Breast epithelium (tissue), 4 donors: ENCODE measurements around the gene HMGXB3. TPM values are rescaled to one million over a fixed set of nuclear protein-coding genes. Genes with fewer than 3 reads are reported as not detected.
A peak's percentile ranks its signal among the peaks of the same experiment; 100 is the strongest.

Experiments used
- DNase-seq, 2 donors: peaks; one replicate each; pipeline ENCODE4 v3.0.0-alpha.2; 2019; ENCODE audit warnings: low spot score in 2 of 2
- H3K27ac ChIP-seq, 2 donors: fragments of 200-600 bp; sonication (generic) in 1 of 2; one replicate each; pipeline ENCODE4 v1.5.1; 2016 to 2019; ENCODE audit warnings: mild to moderate bottlenecking in 1 of 2
- H3K27me3 ChIP-seq, 2 donors: fragments of 200-600 bp; sonication (generic) in 1 of 2; one replicate each; pipeline versions ENCODE4 v1.5.1 to v1.6.0; 2017 to 2019; ENCODE audit warnings: control low read depth in 1 of 2, mild to moderate bottlenecking in 1 of 2
- H3K36me3 ChIP-seq: fragments of 200-600 bp; one replicate; pipeline ENCODE4 v1.5.1; 2019
- H3K4me1 ChIP-seq, 2 donors: fragments of 200-600 bp; sonication (generic); one replicate each; pipeline ENCODE4 v1.5.1; 2016 to 2019; ENCODE audit warnings: control low read depth in 1 of 2
- H3K4me3 ChIP-seq, 3 donors: fragments of 200-600 bp; sonication (generic); 1 replicate in 2 of 3; 2 replicates in 1 of 3; pipeline ENCODE4 v1.5.1; 2016 to 2019; ENCODE audit warnings: mild to moderate bottlenecking in 3 of 3, moderate library complexity in 2 of 3
- H3K9me3 ChIP-seq, 2 donors: fragments of 200-600 bp; sonication (generic) in 1 of 2; one replicate each; pipeline ENCODE4 v1.5.1; 2016 to 2019; ENCODE audit warnings: control low read depth in 1 of 2
- CTCF ChIP-seq, 3 donors: fragments of 450-650 bp; IDR thresholded peaks; one replicate each; pipeline ENCODE4 v1.5.1; 2016 to 2017; ENCODE audit warnings: antibody characterized with exemption in 3 of 3, mild to moderate bottlenecking in 3 of 3, moderate library complexity in 3 of 3
- POLR2A ChIP-seq: fragments of 450-650 bp; IDR thresholded peaks from one replicate; pipeline ENCODE4 v1.6.1; 2016; ENCODE audit warnings: antibody characterized with exemption, mild to moderate bottlenecking, moderate library complexity
- POLR2AphosphoS5 ChIP-seq, 3 donors: sonication (generic); formaldehyde crosslinking; IDR thresholded peaks; one replicate each; pipeline ENCODE4 v1.6.1; 2017; ENCODE audit warnings: antibody characterized with exemption in 3 of 3
- intact Hi-C: fragments of 100-400 bp; cut with DNase I; formaldehyde crosslinking; loops from one replicate; pipeline ENCODE4 v1.15.1; 2023; ENCODE audit warnings: low total_unique reads
- total RNA-seq, 3 donors: library from RNA; depleted of rRNA; stranded (reverse); fragments of >200 nt; gene quantifications; one replicate each; pipeline ENCODE4 v1.1.0, GENCODE V29; 2016

HMGXB3 gene
- total RNA-seq, 3 donors from 2014 or later, result 35.2 to 80.9 (median 57.7) TPM

GRCh38 chr5:149998281-149998680 lies 2.3 kb upstream of the HMGXB3 start:
- H3K36me3 ChIP-seq, result no peaks in the 10 kb centered on the region
- no peak overlapping the region for H3K27ac ChIP-seq
- TF ChIP-seq POLR2AphosphoS5 (IDR thresholded peaks at IDR 0.05) (no peak), POLR2A (no peak), CTCF (IDR thresholded peaks at IDR 0.05) (no peak)
- no peaks in the 10 kb centered on the region for H3K27me3 ChIP-seq
- DNase-seq, result no peak
- H3K4me1 ChIP-seq, result peaks cover 2 to 9% of the 10 kb centered on the region in 2 donors
- H3K4me3 ChIP-seq, result no peak overlapping the region
- intact Hi-C loops, result loop anchor here (5.0 kb wide), 1 partner anchor 506 kb away; no protein-coding TSS in a partner anchor
- no peaks in the 10 kb centered on the region for H3K9me3 ChIP-seq

GRCh38 chr5:149999359-149999758 lies 1.2 kb upstream of the HMGXB3 start:
- Histone ChIP-seq H3K4me3 (peak overlapping the region; percentile 86 to 90 (median 88)), H3K4me1 (peaks cover 2 to 9% of the 10 kb centered on the region in 2 donors), H3K36me3 (no peaks in the 10 kb centered on the region), H3K9me3 (no peaks in the 10 kb centered on the region), H3K27me3 (no peaks in the 10 kb centered on the region), H3K27ac (peak overlapping the region; percentile 94 to 97)
- DNase-seq, result no peak
- intact Hi-C loops, result loop anchor here (5.0 kb wide), 1 partner anchor 507 kb away; no protein-coding TSS in a partner anchor
- TF ChIP-seq CTCF (IDR thresholded peaks at IDR 0.05) (no peak), POLR2A (no peak)

- Histone ChIP-seq H3K9me3 (no peaks in the 10 kb centered on the region), H3K36me3 (no peaks in the 10 kb centered on the region), H3K27me3 (no peaks in the 10 kb centered on the region), H3K27ac (peak overlapping the region; percentile 94 to 97), H3K4me1 (peaks cover 2 to 9% of the 10 kb centered on the region in 2 donors), H3K4me3 (peak overlapping the region; percentile 86 to 90 (median 88))
- TF ChIP-seq POLR2AphosphoS5 (IDR thresholded peaks at IDR 0.05) (no peak), CTCF (IDR thresholded peaks at IDR 0.05) (no peak)
- intact Hi-C loops, result loop anchor here (5.0 kb wide), 1 partner anchor 508 kb away; no protein-coding TSS in a partner anchor
- no peak for DNase-seq
Measured at GRCh38 chr5:149999866-150000255, 678 bp upstream of the HMGXB3 start.

GRCh38 chr5:150000990-150001659 lies 586 bp downstream of the HMGXB3 start:
- Histone ChIP-seq H3K4me1 (peaks cover 0 to 9% of the 10 kb centered on the region in 2 donors), H3K9me3 (no peaks in the 10 kb centered on the region), H3K4me3 (peak overlapping the region; percentile 86 to 90 (median 88)), H3K27me3 (no peaks in the 10 kb centered on the region), H3K27ac (peak overlapping the region; percentile 94 to 97), H3K36me3 (no peaks in the 10 kb centered on the region)
- DNase-seq, result no peak
- intact Hi-C loops, result no loop called here
- TF ChIP-seq POLR2A (no peak), POLR2AphosphoS5 (IDR thresholded peaks at IDR 0.05) (no peak), CTCF (IDR thresholded peaks at IDR 0.05) (no peak)

- Histone ChIP-seq H3K4me1 (peaks cover 0 to 9% of the 10 kb centered on the region in 2 donors), H3K36me3 (no peaks in the 10 kb centered on the region), H3K27me3 (no peaks in the 10 kb centered on the region), H3K9me3 (no peaks in the 10 kb centered on the region), H3K27ac (peak overlapping the region; percentile 94 to 97), H3K4me3 (peak overlapping the region; percentile 86 to 90 (median 88))
- no peak for TF ChIP-seq POLR2AphosphoS5 (IDR thresholded peaks at IDR 0.05)
- TF ChIP-seq CTCF (IDR thresholded peaks at IDR 0.05), result peak; percentile 63 to 73 (median 64)
- TF ChIP-seq POLR2A, result no peak
- no peak for DNase-seq
- intact Hi-C loops, result no loop called here
Measured at GRCh38 chr5:150001660-150002486, 1.3 kb downstream of the HMGXB3 start.
